ENCODE results near the gene DCBLD1.

DCBLD1 gene

DNA sequence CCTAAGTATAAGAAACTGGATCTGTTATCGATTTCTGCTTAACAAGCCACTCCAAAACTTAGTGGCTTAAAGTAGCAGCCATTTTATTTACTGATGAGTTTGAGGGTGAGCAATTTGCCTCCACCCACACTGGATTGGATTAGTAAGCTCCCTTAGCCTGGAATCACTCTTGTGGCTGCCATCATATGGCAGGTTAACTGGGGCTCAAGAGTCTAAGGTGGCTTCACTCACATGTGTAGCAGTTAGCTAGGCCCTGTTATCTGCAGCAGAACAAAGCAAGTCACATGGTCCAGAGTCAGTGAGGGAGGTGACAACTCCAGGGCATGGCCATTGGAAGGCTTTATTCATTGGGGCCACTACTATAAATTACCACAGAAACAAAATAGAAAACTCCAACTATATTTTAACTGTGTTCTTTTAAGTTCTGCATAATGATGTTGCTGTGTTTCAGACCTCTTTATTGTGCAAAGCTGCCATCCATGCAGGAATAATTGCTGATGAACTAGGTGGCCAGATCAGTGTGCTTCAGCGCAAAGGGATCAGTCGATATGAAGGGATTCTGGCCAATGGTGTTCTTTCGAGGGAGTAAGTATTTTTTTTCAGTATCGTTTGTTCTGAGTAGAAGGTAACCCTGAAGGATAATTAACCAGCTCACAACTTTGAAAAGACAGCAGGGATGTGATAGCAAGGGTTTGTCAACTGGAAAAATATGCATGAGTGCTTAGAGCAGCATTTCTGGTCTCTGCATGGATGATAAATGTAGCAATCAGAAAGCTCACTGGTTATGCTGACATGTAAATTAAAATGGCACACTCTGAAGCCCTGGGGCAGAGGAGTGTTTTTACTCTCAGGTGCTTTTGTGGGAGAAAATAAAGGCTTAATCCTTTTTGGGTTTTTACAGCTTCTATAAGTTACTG, 49.6 kb downstream of the DCBLD1 start:
- no peak for DNase-seq

DNA sequence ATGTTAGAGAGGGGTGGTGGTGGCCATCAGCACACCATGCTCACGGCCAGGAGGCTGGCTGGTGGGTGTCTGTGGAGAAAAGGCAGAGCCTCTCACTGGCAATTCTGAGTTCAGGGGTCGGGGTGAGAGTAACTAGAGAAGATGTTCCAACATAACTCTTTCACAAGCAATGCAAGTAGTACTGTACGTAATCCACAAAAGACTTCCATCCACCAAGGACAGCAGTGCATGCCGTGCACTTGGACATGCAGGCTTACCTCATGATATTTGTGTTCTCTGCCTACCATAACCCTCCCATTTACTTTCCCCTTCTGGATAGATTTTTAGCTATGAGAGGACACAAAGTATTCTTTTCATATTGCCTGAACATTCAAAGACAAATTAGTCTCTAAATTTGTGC, 51.3 kb downstream of the DCBLD1 start:
- no peak for DNase-seq

DNA sequence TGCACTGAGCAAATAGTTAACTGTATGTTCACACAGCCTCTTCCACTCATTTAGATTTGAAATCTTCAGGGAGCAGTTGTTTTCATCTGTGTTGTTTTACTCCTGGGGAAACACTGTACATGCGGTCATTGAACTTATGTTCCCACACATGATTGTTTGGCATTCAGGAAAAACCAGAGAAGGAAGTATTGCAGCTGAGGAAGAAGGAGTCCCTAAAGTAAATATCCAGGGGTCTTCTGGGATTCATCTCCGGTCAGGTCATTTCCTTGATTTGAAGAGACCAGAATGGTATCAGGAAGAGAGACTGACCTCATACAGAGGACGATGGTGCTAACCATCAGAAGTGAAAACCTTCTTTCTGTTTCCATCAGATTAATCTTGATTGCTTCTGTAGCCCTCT, 52.5 kb downstream of the DCBLD1 start:
- no peak for DNase-seq

DNA sequence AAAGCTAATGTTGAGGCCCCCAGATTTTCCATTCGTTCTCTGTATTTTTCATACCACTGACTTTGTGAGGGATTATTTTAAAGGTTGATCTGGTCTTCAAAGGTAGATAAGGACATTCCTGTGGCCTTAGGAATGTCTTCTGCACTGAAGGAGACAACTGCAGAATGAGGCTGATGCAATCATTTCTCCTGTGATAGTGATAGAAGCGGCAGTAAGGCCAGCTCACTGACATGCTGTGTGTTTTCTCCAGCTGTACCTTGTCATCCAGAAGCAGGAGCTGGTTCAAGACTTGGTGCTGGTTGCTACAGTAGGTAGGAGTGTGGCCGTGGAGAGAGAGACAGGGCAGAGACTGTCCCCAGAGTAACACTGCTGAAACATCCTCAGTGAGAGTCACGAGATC, 53.8 kb downstream of the DCBLD1 start:
- no peak for DNase-seq

DNA sequence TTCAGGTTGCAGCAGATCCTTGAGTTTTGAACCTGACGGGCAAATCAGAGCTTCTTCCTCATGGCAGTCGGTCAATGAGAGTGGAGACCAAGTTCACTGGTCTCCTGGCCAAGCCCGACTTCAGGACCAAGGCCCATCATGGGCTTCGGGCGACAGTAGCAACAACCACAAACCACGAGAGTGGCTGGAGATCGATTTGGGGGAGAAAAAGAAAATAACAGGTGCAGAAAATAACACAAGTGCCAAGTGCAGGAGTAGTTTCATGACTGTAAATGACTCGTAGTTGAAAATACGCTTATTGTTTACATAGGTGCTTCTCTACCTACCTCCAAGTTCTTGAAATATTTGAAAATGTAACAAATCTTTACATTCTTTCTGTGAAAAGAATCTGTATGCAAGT, 56.1 kb downstream of the DCBLD1 start:
- no peak for DNase-seq

DNA sequence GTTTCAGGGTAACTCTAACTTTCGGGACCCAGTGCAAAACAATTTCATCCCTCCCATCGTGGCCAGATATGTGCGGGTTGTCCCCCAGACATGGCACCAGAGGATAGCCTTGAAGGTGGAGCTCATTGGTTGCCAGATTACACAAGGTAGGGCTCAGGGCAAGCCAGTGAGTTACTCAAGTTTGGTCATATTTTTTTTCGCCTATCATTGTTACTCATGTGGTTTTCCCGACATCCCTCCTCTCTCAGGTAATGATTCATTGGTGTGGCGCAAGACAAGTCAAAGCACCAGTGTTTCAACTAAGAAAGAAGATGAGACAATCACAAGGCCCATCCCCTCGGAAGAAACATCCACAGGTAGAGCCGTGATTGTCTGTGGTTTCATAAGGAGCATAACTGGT, 58.2 kb downstream of the DCBLD1 start:
- DNase-seq: no peak

DNA sequence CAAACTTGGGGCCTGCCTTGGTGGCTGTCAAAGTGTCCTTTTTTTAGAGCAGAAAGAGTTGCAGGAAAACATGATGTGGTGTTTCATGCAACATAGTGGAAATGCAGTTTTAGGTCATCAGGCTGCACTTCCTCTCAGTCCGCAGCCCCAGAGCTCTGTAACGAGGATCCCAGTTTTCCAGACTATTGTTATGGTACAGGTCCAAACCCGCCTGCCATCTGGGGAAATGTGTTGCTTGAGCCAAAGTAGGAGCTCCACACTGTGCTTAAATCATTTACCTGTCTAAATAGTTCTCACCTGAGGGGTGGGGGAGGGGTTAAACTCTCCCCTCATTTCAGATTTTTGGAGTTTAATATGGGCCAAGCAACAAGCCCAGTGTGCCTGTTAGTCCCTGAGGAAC, 60.0 kb downstream of the DCBLD1 start:
- DNase-seq: no peak

DNA sequence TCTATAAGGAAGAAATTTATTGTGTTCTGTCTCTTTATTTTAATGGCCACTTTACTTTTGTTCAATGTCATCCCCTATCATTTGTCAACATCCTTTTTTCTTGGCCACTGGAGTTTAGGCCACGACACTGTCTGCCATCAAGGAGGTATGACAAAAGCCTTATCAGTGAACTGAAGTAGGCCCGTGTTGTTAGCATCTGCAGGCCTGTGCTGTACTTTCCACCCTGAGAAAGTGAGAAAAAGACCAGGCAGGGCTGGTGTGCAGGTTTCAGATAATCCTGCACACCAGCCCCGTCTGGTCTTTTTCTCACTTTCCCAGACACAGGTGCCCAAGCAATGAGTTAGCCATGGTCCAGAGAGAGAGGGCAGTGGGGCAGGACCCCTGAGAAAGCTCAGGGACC, 62.2 kb downstream of the DCBLD1 start:
- DNase-seq: no peak

DNA sequence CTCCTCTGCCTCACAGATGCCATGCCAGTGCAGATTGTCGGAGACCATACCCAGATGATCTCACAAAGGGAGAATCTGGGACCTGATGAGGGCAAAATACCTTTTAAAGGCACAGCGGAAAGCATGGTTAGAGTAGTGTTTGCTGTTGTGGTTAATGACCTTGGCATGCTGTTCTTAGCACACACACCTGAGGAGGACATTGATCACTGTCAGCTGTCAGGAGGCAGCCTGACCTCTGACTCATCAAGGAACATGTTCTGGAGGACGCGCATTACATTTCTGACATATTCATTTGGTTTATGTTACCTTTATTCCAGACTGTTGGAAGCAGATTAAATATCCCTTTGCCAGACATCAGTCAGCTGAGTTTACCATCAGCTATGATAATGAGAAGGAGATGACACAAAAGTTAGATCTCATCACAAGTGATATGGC, 62.7 kb downstream of the DCBLD1 start:
- DNase-seq: no peak

DNA sequence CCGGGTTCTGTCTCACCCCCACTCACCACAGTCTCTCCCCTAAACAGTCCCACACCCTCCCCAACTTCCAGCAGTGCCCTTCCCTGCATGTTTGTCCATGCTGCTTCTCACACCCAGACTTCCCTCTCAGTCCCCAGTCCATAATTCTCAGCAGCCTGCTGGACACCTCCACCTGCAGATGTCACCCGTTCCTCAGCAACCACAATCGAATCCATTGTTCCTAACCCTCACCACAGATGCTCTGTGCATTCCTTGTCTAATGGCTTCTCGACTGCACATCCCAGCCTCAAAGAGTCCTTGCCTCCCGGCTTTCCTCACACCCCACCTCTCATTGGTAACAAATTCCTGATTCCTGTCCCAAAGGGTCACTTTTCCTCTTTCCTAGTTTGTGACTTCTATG, 64.2 kb downstream of the DCBLD1 start:
- DNase-seq: no peak

DNA sequence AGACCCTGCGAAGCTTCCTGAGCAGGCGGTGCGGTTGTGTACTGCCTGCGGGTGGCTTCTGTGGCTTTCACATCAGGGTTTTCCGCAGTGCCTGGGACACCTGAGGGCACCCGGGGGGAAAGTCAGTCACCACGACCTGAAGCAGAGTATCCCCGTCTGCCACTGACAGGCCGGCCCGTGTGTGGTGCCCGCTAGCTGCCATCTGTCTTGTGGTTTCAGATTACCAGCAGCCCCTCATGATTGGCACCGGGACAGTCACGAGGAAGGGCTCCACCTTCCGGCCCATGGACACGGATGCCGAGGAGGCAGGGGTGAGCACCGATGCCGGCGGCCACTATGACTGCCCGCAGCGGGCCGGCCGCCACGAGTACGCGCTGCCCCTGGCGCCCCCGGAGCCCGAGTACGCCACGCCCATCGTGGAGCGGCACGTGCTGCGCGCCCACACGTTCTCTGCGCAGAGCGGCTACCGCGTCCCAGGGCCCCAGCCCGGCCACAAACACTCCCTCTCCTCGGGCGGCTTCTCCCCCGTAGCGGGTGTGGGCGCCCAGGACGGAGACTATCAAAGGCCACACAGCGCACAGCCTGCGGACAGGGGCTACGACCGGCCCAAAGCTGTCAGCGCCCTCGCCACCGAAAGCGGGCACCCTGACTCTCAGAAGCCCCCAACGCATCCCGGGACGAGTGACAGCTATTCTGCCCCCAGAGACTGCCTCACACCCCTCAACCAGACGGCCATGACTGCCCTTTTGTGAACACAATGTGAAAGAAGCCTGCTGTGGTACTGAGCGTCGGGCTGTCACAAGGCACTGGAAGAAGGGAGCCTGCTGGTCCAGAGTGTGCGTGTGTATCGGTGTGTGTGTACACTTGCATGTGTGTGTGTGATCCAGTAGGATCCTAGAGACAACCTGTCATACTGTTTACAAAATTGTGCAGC, 65.5 kb downstream of the DCBLD1 start:
- no peak for DNase-seq

DNA sequence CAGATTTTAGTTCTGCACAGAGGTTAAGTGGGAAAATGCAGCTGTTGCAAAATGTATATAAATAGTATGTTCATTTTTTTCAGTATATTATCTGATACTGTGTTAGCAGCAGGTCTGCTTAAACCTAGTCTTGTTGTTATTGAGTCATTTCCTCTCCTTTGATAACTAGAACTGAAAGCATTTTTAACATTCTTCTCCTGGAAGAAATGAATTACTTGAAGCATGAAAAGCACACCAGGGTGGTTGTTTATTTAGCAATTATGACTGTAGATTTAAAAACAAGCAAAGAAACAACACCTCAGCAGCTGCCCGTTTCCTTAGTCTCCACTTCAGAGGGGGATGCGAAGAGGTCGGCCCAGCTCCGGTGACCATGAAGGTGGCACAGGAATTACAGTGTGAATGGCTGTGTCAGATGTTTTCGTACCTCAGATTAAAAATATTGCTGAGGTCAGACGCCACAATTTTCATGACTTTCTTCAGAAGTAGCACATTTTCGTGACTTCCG, 66.4 kb downstream of the DCBLD1 start:
- no peak for DNase-seq

DNA sequence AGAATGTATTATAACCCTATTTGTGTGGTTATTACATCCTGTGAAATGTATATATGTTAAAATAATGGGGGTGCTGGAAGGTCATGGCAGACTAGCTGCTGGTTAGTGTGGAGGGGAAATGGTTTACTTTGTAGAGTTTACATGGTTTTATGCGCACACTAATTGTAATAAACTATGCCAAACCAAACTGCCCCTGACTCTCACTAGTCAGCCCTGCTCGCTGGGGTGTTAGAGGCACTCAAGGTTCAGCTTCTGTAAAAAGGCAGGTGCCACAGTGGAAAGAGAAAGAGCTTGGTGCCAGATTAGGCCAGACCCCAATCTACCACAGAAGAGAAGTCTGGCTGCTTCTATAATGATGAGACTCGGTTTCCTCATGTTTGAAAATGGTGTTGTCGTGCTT, 67.1 kb downstream of the DCBLD1 start:
- no peak for DNase-seq

DNA sequence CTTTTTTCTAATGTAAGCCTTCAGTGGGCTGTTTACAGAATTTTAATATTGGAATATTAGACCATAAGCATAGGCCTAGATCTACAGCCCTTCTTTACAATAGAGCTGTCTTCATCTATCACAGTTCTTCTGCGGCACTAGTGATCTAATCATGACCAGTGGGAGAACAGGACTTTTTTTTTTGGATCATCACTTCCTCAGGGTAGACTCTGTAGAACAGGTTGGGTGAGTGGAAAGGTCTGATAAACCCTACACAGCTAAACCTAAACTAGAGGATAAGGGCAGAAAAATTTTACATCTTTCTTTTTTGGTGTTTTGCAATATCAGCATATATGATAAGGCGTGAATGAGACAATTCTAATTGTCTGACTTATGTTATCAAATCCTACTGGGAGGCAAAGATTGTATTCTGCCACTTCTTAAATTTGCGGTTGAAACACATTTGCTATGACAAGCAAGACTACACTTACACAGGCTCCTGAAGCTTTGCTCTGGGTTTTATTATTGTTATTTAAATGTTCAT, 67.7 kb downstream of the DCBLD1 start:
- DNase-seq: no peak

DNA sequence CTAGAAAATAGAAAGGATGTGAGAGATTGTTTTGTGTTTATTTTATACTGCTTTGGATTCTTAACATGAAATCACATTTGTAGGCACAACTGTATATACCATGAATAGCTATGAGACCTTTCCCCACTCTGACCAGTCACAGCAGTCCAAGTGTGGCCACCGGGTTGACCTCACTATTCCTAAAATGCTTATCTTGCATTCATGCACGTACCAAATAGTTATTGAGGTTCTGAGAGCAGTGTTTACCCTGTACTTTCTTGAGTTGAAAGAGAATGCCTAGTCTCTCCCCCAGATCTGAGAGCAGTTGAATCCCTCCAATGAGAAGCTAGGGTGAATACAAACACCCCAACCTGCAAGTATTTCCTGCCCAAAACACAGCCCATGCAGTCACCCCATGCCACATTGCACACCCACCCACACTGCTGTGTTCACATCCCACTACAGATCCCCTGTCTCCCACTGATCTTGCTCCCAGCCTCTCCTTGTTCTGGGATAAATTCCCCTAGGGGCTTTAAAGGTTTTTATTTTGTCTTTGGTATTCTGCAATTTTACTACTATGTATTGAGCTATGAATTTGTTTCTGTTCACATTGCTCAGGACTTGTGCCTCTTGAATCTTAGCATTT, 68.3 kb downstream of the DCBLD1 start:
- no peak for DNase-seq

DNA sequence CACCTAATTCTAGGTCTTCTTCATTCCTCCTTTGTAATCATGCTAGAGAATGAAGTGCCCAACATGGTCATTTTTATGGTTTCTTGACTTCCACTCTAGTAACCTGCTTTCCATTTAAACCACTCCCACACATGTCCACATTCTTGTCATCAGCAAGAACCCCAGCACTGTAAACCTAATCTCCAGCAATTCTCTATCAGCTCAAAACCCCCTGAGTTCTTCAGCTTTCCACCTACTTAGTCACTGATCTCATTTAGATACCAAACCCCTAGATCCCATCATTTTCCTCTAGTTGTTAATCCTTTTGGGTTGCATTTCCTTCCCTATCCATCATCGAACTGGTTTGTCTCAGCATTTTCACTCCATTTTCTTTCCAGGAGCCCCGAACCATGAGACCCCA, 70.1 kb downstream of the DCBLD1 start:
- no peak for DNase-seq

DNA sequence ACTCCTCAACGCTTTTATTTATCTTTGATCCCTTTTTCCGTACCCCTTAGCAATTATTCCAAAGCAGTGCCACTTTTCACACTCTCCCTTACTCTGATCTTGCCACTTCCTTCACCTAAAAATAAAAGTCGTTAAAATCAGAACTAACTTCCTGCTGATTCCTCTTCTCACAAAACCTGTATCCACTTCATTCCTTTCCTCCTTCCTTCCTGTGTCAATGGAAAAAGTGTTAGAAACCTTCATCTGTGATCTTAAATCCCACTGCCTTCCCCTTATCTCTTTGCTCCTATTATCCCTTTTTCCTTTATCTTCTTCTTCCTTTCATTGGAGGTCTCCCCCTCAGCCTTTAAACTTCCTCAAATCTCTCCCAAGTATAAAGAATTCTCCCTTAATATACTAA, 70.7 kb downstream of the DCBLD1 start:
- DNase-seq: no peak

DNA sequence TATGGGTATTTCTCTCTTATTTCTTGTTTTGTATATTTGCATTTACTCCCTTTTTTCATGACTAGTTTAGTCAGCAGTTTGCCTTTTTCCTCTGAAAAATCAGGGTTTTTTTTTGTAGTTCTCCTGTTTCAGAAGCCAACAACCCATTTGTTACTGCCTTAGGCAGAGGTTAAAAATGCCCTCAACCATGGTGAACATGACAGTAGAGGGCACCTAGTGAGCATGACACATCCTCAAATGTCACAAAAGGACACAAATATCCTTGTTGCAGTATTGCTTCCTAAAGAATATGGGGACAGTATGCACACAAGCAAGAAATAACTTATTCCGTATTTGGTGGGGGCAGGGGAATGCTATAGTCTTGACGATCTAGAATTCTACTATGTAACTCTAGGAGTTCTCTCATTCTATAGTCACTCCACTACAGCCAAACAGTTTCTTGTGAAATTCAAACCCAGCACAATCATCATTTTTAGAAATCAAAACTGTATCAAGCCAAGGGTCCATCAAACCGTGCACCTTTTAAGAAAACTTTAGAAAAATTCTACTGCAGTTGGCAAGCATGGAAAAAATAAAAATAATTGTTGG, 72.9 kb downstream of the DCBLD1 start:
- no peak for DNase-seq

DNA sequence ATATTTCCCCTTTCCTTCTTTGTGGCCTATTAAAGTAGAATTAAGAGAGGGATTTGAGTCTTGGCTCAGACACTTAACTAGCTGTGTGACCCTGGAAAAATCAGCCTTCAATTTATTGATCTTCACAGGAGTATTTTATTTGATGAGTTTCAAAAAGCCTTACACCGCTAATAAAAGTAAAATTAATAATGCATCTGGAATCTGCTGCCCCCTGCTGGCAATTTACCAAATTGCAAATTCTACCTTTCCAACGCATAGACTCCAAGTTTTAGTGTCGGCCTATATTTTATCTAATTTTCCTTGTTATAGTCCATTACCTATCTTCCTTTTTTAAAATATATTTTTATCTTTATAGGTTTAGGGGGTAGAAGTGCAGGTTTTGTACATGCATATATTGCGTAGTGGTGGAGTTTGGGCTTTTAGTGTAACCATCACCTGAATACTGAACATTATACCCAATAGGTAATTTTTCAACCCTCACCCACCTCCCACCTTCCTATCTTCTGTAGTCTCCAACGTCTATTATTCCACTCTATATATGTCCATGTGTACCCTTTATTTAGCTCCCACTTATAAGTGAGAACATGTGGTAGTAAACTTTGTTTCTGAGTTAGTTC, 73.5 kb downstream of the DCBLD1 start:
- peak in 1 of 2 donors; percentile 1 for DNase-seq

DNA sequence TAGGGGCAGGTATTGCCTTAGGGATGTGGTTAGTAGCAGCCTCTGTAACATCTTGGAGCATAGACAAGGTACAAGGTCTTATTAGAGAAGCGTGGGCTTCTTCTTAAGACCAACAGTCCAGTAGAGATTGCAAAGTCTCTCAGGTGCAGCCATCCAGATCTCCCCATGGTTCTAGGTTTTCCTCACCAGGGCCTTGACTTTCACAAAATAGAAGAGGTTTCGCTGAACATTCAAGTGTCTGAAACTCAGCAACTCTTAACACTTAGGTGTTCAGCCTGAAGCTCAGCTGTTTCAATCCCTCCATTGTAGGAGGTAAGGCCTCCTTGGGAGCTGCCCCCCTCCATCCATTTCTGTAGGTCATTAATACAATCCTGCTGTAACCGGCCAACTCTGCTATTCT, 75.5 kb downstream of the DCBLD1 start:
- DNase-seq: no peak

DNA sequence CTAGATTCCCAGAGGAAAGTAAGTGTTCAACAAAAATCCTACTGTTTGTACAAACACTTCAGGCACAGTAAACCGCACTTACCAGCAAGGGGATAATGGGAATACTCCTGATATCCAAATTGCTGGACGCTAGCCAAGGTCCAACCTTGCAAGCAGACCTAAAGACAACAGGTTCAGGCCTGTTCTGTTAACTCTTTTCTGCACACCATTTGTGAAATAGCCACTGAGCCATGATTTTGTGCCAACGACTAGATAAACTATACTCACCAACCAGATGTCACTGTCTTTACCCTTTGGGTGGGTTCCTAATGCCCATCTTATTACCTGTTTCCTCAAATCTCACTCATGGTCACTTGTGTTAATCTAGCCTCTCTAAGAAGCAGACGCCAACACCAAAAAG, 76.3 kb downstream of the DCBLD1 start:
- no peak for DNase-seq

DNA sequence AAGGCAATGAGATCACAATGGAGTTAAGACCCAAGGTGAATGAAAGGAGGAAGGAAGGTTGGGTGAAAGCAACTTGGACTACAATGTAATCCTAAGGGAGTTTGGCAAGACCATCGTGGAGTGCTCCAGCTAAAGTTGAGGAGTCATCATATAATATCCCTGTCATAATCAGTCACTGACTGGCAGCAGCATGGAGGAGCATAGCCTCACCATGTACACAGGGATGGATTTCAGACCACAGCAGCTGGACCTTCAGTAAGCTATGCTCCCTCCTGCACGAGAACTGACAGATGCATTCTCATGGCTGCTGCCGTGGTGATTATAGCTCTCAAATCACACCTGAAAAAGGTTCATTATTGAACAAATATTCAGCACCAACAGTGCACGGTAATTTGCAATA, 76.8 kb downstream of the DCBLD1 start:
- DNase-seq: no peak

All from bone marrow (tissue), 2 donors.